Lower lobe of right lung (tissue), 2 donors: Measurements from ENCODE around the gene HOXA11. TPM values are rescaled to one million over a fixed set of nuclear protein-coding genes. Genes with fewer than 3 reads are reported as not detected.

Experiments
- ATAC-seq, 2 donors: fragments of 200-7000 bp; cut with Tn5 transposase; one replicate each; pipeline ENCODE4 v1.9.1; 2020 to 2022; ENCODE audit warnings: mild to moderate bottlenecking in 2 of 2, moderate library complexity in 2 of 2
- DNase-seq: peaks from one replicate; pipeline ENCODE4 v3.0.0-alpha.2; 2020
- H3K27ac ChIP-seq: fragments of 200-600 bp; one replicate; pipeline ENCODE4 v1.8.0; 2022
- H3K27me3 ChIP-seq: fragments of 200-600 bp; one replicate; pipeline ENCODE4 v1.8.0; 2022; ENCODE audit warnings: low read depth
- H3K36me3 ChIP-seq: fragments of 200-600 bp; one replicate; pipeline ENCODE4 v1.8.0; 2022; ENCODE audit warnings: mild to moderate bottlenecking
- H3K4me1 ChIP-seq: fragments of 200-600 bp; one replicate; pipeline ENCODE4 v1.8.0; 2022
- H3K4me3 ChIP-seq: fragments of 200-600 bp; one replicate; pipeline ENCODE4 v1.8.0; 2022; ENCODE audit warnings: mild to moderate bottlenecking
- H3K9me3 ChIP-seq: fragments of 200-600 bp; one replicate; pipeline ENCODE4 v1.8.0; 2022
- CTCF ChIP-seq: fragments of 200-600 bp; IDR thresholded peaks from one replicate; pipeline ENCODE4 v1.8.0; 2022; ENCODE audit warnings: antibody characterized with exemption, mild to moderate bottlenecking
- intact Hi-C: fragments of 100-400 bp; cut with DNase I; formaldehyde crosslinking; loops from one replicate; pipeline ENCODE4 v1.11.0; 2022
- total RNA-seq: library from RNA; stranded (reverse); fragmentation: NEBNext Ultra II Directional; extraction: Animal tissue kit (Norgen Biotek cat#: 25700); gene quantifications from one replicate; pipeline ENCODE4 v1.2.1, GENCODE V29; 2021
- donor health status: DM: no; HTN: yes; CAD: no; lungs with severe emphysema.

Gene HOXA11
- total RNA-seq, 1 donor from 2014 or later, result not detected

DNA sequence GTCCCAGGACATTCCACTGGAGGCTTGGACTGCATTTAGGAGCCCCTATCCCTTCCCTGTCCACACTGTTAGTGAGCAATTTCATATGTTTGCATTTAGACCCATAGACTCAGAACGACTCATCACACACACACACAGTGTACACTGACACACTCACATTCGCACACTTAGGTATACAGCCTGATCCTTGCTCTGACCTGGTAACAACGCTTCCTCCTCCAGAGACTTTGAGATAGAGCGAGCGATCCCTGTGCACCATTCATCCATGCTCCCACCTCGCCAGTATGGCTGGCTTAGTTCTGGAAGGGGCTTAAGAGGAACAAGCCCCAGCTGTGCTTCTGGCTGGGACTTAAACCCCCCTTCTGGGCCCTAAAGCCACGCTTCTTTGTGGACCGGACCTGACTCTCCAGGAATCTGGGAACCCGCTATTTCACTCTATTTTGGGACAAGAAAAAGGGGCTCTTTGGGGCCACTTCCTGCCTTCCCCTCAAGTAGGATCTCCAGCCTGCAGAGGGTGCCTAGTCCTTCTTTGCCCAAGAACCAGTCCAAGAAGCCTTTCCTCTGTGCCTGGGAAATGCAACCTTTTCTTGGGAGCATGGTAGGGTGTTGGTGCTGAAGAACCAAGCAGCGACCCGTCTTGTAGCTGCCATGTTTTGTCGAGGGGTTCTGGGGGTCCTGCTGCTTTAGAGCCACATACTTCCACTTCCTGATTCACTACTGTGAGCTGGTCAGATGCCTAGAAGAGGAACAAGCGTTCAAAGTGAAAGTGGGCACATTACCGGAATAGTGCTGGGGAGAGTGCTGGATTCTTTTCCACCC is 15.9 kb upstream of the HOXA11 start:
- peak overlapping the region; percentile 37 for H3K4me3 ChIP-seq
- peaks cover 41% of the 10 kb centered on the region for H3K4me1 ChIP-seq
- H3K27me3 ChIP-seq, result peaks cover 94% of the 10 kb centered on the region
- no peaks in the 10 kb centered on the region for H3K36me3 ChIP-seq
- TF ChIP-seq CTCF, result no peak
- H3K9me3 ChIP-seq, result no peaks in the 10 kb centered on the region
- intact Hi-C loops, result no loop called here
- no peak overlapping the region for H3K27ac ChIP-seq
- DNase-seq, result no peak
- ATAC-seq, result peak; percentile 35 to 58

GRCh38 chr7:27199849-27200760 is 15.1 kb upstream of the HOXA11 start, which contains the start of gene HOXA13:
Gene HOXA13 (minus strand): TSS chr7:27200091. CDS start chr7:27200077, 14 bp downstream.
- H3K4me1 ChIP-seq, result peaks cover 32% of the 10 kb centered on the region
- intact Hi-C loops, result loop anchor here (10.0 kb wide), 1 partner anchor 885 kb away; no protein-coding TSS in a partner anchor

GRCh38 chr7:27198871-27199801 is 14.1 kb upstream of the HOXA11 start:
- no peak overlapping the region for H3K27ac ChIP-seq
- no peak for TF ChIP-seq CTCF
- H3K4me3 ChIP-seq, result peak overlapping the region; percentile 19
- H3K9me3 ChIP-seq, result no peaks in the 10 kb centered on the region
- ATAC-seq, result peak; percentile 7 to 10
- H3K36me3 ChIP-seq, result no peaks in the 10 kb centered on the region
- peaks cover 27% of the 10 kb centered on the region for H3K4me1 ChIP-seq
- H3K27me3 ChIP-seq, result peaks cover 94% of the 10 kb centered on the region
- intact Hi-C loops, result loop anchor here (10.0 kb wide), 1 partner anchor 886 kb away; no protein-coding TSS in a partner anchor
- DNase-seq, result no peak

More at GRCh38 chr7:27199849-27200760, 15.1 kb upstream of the HOXA11 start, which contains the start of gene HOXA13:
- ATAC-seq, result peak; percentile 21 to 35
- peaks cover 94% of the 10 kb centered on the region for H3K27me3 ChIP-seq
- no peak within 1 kb of the TSS for H3K27ac ChIP-seq
- H3K9me3 ChIP-seq, result no peaks in the 10 kb centered on the region
- TF ChIP-seq CTCF, result no peak
- H3K36me3 ChIP-seq, result no peaks in the 10 kb centered on the region
- DNase-seq, result no peak
- H3K4me3 ChIP-seq, result peak within 1 kb of the TSS; percentile 37

- intact Hi-C loops, result loop anchor here (10.0 kb wide), 1 partner anchor 887 kb away; no protein-coding TSS in a partner anchor
- DNase-seq (no peak), ATAC-seq (no peak)
- no peak for TF ChIP-seq CTCF
- Histone ChIP-seq H3K36me3 (no peaks in the 10 kb centered on the region), H3K9me3 (no peaks in the 10 kb centered on the region), H3K4me1 (peaks cover 32% of the 10 kb centered on the region), H3K27ac (no peak overlapping the region), H3K4me3 (no peak overlapping the region), H3K27me3 (peaks cover 94% of the 10 kb centered on the region)
Observed at GRCh38 chr7:27198138-27198841, 13.3 kb upstream of the HOXA11 start.
